Epidermal melanocyte (primary cell): ENCODE results near the gene LRRC10B.

ENCODE experiments used
- DNase-seq: peaks from one replicate; pipeline ENCODE4 v3.0.0; 2011; ENCODE audit warnings: low spot score; ENCODE audit not compliant: insufficient read length

Gene LRRC10B

GRCh38 chr11:61529537-61530225 is 21.1 kb downstream of the LRRC10B start:
- DNase-seq: no peak

- no peak for DNase-seq
These were observed 22.5 kb downstream of the LRRC10B start for GRCh38 chr11:61531044-61531443.

GRCh38 chr11:61532134-61533038 is 23.8 kb downstream of the LRRC10B start:
- no peak for DNase-seq

- DNase-seq: no peak
These were observed 24.5 kb downstream of the LRRC10B start for GRCh38 chr11:61533039-61533375.

- no peak for DNase-seq
These were observed 24.9 kb downstream of the LRRC10B start for GRCh38 chr11:61533401-61533800.

GRCh38 chr11:61534025-61534932 is 25.7 kb downstream of the LRRC10B start:
- no peak for DNase-seq

GRCh38 chr11:61534933-61535839 is 26.6 kb downstream of the LRRC10B start:
- no peak for DNase-seq

- DNase-seq: no peak
These were observed 27.6 kb downstream of the LRRC10B start for GRCh38 chr11:61535998-61536675.

- DNase-seq: no peak
These were observed 28.2 kb downstream of the LRRC10B start for GRCh38 chr11:61536676-61537270.

GRCh38 chr11:61537326-61537725 is 28.8 kb downstream of the LRRC10B start:
- no peak for DNase-seq

GRCh38 chr11:61538636-61538961 is 30.1 kb downstream of the LRRC10B start:
- no peak for DNase-seq

GRCh38 chr11:61539006-61539405 is 30.5 kb downstream of the LRRC10B start:
- no peak for DNase-seq

- DNase-seq: no peak
These were observed 31.3 kb downstream of the LRRC10B start for GRCh38 chr11:61539831-61540357.

- DNase-seq: no peak
These were observed 32.0 kb downstream of the LRRC10B start for GRCh38 chr11:61540528-61540927.

GRCh38 chr11:61541598-61541997 is 33.0 kb downstream of the LRRC10B start:
- no peak for DNase-seq

- DNase-seq: no peak
These were observed 33.5 kb downstream of the LRRC10B start for GRCh38 chr11:61542024-61542461.

GRCh38 chr11:61542705-61543104 is 34.2 kb downstream of the LRRC10B start:
- no peak for DNase-seq

- DNase-seq: no peak
These were observed 35.2 kb downstream of the LRRC10B start for GRCh38 chr11:61543606-61544306.

GRCh38 chr11:61544466-61544865 is 35.9 kb downstream of the LRRC10B start:
- DNase-seq: no peak
